Activated CD4-positive, CD25-positive, alpha-beta regulatory T cell treated with anti-CD3 and anti-CD28 coated beads, Interleukin-2, amount 50 U/mL, for 72 hours (primary cell): ENCODE results near the gene UNC93B1.
"Not testable (repeated sequence)": the region's sequence is repeated elsewhere in the genome, so short reads cannot be mapped to it uniquely, and the experiment has no call there.

Experiments
- DNase-seq: peaks from one replicate; pipeline ENCODE4 v3.0.0; 2021

The UNC93B1 gene

DNA sequence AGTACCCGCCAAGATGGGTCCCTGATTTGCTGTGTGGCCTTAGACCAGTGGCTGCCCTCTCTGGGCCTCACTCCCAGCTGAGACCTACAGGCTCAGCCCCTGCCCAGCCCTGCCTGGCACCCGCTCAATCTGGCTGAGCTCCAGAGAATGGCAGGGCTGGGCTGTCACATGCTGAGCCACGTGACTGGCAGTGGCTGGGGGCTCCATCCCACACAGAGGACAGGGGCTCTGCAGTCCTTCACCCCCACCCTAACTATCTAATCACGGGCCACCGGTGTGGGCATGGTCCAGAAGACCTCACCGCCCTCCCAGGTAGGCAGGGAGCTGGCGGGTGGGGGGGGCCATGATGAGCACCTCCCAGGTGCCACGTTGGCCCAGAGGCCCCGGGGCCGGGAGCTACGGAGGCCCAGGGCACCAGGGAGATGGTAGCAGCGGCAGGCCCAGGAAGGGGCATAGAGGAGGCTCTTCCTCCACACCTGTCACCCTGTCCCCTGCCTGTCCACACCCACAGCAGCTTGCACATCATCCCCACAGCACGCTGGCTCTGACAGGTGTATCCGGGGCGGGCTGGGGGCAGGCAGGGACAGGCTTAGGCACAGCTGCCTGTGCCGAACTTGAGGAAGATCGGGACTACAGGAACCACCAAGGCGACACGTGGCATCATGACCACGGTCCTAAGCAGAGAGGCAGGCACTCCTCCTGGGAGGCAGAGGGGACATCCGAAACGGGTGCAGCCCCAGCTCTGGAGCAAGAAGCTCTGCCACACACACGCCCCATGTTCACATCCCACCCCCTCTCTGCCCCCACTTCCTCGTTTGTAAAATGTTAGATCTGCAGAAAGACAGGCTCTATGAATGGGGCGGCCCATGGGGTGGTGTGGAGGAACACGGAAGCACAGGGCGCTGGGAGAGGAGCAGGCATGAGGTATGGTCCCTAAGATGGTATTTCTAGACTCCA, 4.8 kb upstream of the UNC93B1 start:
- no peak for DNase-seq

DNA sequence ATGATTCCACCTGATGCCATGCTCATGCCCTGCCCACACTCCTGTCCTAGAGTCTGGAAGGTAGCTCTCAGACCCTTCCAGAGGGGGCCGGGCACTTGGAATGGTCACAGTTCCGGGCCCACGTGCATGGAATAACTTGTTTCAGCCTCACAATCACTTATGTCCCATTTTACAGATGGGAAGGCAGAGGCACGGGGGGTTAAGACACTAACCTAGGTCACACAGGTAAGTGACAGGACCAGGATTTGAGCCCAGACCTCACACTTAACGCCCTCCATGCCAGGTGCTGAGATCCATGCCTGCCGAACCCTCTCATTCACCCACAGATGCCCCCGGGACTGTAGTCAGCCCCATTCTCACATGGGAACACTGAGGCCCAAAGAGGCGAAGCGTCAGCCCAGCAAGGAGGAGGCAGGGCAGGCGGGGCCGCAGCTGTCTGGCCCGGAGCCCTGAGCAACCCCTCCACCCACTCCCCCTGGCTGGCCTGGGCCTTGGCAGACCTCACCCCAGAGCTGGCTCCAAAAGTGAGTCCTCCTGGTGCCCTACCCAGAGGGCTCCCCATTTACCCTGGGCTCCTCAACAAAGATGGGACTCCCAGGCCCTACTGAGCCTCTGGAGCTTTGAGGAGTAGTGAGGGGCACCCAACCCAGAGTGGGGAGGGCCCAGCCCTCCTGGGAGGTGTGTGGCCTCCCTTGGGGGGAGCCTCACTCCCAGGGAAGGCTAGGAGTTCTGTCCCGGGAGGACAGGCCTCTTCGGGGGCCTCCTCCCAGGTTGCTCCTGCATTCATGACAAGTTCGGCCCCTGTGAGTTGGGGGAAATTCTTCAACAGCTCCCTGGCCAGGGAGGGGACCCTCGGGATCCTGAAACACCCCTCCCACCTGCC, 3.8 kb upstream of the UNC93B1 start:
- no peak for DNase-seq

DNA sequence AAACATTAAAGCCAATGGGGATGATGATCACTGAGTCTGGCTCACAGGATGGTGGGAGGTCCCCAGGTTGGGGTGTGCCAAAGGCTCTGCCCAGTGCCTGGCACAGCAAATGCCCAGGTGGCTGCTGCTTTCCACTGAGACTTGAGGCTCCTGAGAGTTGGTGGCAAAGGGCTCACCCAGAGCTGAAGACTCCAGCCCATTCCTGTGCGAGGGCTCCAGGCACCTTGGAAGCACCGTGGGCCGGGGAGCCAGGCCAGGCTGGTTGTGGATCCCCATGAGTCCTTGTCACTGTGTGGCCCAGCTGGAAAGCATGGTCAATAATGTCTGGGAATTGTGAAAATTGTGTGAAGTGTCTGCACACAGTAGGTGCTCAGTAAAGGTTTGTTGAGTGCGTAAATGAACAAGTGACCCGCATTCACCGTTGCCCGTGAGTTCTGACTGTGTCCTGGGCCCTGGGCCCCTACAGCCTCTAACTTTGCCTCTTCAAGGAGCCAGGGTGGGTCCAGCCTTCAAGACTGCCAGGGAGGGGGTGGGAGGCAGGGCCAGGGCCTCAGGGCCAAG, 2.8 kb upstream of the UNC93B1 start:
- DNase-seq = no peak

DNA sequence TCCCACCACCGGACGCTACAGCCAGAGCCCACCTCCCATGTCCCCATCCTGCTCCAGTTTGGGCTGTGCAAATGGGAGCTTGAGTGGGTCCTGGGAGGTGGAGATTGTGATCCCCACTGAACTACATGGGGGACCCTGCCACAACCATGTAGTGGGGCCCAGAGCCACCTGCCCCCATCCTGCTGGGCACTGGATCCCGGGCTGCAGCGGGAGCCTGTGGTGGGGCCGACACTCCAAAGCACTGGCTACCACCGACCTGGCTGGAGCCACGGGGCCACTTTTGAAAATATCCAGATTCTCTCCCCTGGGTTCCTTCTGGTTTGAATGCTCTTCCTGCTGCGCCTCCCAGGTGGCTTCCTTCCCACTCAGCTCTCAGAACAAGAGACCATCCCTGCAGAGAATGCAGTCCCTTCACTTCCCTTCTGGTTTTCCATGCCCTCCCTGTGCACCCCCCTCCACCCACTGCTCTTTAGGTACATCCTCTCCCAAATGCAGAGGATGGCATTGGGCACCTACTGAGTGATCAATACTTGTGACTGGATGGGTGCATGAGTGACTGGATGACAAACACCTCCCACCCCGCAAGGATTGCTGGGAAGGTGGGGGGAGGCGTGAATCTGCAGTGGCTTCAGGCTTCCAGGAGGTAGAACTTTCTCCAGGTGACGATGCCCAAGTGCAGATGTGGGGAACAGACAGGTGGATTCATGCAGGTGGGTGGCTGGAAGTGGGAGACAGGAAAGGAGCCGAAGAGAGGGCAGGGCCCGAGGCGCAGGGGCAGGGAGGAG, 846 bp upstream of the UNC93B1 start:
- DNase-seq = no peak

DNA sequence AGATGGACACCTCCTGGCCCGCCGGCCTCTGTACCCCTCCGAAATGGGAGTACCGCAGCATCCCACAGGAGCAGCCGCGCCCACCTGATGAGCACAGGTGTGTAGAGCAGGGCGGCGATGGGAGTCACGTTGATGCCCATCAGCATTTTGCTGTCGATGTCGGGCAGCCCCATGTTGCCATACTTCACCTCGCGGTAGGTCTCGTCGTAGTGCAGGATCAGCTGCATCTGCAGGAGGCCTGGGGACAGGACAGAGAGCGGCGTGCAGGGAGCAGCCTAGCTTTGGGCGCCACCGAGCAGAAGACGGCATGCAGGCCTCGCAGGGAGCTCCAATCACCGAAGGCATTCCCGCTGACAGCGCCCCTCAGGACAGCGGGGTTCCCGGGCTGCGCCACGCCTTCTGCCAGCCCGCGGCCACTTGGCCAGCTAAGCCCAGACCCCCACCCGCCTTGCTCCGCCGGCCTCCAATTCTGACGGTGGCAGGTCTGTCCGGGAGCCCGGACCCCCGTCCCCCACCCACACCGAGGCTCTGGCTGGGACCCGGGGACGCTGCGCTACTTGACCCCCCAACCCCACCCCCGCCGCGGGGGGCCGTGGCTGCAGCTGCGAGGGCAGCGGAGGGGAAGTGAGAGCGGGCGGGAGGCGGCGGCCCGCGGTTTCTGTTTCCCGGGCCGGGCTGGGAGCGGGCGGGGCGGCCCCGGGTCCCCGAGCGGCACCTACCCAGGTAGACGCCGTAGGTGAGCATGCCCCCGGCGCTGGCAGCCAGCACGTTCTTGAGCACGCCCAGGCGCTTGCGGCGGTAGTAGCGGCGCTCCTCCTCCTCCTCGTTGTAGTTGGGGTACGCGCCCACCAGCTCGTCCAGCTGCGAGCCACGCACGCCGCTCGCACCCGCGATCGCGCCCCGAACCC, 705 bp downstream of the UNC93B1 start:
- peak; percentile 54 for DNase-seq

DNA sequence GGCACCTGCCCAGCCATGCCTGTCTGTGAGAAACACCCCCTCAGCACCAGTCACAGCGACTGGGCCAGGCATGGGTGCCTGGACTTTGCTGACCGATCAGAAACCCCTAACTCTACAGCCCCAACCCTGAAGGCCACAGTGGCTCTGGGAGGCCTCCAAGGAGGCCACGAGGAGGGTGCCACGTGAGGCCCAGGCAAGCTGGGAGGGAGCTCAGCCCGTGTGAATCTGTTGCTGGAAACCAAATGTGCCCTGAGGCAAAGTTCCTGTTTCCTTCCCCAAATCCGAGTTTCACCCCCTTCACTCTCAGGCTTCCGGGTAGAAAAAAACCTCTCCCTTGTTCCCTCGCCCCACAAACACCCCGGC, 1.3 kb downstream of the UNC93B1 start:
- no peak for DNase-seq

DNA sequence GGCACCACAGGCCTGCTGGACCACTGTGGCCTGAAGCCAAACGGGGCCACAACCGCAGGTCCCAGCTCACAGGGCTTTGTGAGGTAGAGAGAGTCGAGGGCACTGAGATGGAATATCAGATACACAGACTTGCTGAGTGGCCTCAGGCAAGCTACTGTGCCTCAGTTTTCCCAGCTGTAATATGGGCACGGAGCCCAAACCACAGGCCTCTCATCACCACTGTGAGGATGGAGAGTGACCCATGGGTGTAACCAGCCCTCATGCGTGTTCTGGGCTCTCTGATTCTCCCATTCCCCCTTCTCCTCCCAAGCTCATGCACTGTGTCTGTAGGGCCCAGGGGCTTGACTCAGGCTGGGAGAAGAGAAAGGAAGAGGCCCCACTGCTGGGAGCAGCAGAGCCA, 4.2 kb downstream of the UNC93B1 start:
- no peak for DNase-seq

DNA sequence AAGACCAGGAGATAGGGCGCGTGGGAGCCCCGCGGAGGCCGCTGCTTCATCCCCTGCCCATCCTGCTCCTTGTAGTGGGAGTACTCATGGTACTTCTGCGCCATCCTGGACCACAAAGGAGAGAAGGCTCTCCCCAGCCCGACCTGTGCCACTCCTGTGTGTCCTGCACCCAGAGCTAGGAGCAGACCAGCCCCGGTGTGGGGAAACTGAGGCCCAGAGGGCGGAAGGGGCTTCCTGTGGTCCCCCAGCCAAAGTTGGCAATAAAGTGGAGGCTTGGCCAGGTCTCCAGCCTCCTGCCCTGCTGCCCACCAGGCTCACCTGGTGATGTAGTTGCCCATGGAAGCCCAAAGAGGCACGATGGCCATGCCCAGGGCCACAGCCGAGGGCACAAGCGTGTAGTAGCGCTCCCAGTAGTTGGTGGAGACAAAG, 4.7 kb downstream of the UNC93B1 start:
- no peak for DNase-seq

DNA sequence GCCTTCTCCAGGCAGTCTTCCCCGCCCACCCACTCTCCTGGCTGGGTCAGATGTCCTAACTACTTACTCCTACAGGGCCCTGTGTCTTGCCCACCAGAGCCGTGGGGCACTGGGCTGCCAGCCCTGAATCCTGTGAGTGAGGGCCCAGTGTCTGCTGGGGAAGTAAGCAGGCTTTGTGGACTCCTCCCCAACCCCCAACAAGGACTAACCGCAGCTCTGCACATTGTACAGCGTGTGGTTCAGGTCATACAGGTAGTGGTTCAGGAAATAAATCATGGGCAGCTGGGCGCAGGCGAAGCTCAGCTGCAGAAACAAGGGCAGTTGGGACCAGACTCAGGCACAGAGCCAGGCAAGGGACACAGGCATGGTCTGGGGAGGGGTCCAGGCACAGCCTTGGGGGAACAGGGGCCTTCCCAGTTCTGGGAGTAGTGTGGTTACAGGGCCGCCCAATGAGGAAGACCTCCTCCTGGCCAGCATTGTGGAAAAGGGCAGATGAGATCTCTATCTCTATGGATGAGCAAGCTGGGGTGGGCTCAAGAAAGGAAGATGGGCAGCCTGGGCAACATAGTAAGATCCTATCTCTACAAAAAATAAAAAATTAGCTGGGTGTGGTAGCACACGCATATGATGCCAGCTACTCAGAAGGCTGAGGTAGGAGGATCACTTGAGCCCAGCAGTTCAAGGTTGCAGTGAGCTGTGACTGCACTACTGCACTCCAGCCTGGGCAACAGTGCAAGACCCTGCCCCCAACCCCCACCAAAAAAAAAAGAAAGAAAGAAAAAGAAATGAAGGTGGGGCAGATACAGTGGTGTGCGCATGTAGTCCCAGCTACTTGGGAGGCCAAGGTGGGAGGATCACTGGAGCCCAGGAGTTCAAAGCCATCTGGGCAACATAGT, 5.5 kb downstream of the UNC93B1 start:
- no peak for DNase-seq

DNA sequence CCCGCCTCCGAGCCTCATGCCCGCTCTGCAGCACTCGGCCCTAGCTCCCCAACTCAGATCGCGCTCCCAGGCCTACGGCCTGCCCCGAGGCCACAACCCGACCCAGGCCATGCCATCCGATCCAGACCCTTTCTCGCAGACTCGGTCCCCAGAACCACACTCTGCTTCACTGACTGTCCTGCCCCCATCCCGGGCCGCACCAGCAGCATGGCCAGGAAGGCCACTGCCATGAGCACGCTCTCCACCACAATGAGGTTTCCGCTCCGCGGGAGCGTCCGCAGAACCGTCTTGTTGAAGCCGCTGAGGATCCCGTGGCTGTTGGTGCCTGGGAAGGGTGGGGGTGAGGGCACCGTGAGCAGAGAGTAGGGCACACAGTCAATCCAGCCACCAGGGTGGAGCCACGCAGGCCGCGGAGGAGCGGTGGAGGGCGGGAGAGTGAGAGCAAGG, 6.4 kb downstream of the UNC93B1 start:
- DNase-seq = no peak

DNA sequence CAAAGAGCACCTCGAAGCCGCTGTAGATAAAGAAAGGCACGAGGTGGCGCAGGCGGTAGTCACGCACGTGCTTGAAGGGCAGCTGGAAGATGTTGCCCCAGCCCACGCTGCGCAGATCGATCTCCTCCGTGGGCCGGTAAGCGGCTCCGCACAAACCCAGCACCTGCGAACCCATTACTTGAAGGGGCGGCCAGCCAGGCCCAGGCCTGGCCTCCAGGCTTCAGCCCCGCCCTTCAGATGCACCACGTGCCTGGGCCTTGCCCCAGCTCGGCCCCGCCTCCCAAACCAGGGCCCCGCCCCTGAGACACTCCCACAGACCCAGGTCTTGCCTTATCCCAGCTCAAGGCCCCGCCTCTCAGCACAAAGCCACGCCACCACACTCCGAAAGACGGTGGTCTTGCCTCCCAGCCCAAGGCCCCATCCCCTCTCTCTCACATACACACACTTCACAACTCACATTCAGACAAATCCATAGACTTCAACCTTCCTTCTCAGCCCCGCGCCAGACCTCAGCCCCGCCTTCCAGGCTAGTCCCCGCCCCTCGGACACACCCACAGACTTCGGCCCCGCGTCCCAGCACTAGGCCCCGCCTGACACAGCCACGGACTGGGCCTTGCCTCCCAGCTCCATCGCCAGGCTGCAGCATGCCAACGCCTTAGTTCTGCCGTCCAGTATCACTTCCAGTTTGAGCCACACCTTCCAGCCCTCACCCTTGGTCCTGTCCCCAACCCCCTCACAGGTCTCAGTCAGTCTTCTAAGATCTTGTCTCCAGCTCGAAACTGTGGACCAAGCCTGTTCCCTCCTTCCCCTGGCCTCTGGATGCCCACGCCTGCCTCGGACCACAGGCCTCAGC, 7.0 kb downstream of the UNC93B1 start:
- peak; percentile 59 for DNase-seq

DNA sequence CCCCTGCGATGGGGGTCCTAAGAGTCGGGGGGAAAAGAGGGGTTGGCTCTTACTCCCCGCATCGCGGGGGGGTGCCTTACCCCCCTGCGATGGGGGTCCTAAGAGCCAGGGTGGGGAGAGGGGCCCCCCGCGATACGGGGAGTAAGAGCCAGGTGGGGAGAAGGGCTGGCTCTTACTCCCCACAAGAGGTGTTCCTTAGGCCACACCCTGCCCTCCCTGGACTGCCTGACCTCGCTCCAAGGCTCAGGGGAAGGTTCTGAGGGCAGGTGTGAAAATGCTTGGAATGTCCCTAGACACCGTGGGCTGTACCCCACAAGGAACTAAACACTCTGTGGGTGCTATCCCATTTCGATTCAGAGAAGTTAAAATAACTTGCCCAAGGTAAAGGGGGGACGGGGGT, 7.8 kb downstream of the UNC93B1 start:
- no peak for DNase-seq

DNA sequence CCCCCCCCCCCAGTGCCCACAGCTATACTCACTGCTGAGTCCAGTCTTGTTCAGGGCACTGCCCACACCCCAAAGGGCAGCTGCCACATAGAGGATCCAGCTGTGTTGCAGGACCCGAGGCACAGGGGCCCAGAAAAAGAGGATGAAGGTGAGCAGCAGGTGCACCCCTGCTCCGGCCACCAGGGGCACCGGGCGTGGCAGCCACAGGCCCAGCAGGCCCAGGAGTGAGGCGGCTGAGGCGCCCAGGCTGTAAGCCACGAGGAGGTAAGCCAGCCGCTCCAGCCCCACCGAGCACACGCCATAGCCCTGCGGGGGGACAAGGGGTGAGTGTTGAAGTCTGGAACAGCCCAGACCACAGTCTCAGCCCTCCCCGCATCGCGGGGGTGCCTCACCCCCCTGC, 8.3 kb downstream of the UNC93B1 start:
- not testable (repeated sequence) for DNase-seq

DNA sequence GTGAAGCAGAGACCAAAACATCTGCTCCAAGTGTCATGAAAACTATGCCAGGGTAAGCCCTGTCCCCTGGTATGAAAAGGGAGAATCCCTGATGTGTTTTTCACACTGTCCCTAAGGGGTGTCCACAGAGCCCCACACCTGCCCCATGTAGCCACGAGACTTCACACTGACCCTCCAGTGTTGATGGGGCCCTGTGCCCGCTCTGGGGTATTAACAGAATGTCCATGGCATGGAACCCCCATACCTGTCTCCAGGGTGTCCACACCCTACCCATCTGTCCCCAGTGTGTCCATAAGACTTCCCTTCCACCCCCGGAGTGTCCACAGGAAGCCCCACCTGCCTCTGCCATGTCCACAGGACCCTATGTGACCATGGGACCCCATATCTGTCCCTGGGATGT, 8.8 kb downstream of the UNC93B1 start:
- DNase-seq = not testable (repeated sequence)

DNA sequence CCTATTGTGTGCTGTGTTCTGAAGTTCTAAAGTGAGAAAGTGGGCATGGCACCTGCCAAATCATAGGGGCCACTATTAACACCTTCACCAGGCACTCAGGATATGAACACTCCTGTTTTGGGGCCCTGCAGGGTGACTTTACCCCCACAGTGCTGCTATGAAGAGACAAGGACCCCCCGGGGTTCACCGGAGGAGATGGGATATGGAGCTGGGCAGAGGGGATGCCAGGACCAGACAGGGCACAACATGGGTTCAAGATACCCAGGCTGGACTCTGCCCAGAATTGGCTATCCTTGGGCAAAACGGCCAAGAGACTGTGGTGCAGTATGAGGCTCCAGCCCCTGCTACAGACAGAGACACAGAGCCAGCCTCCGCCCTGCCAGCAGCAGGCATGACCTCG, 9.5 kb downstream of the UNC93B1 start:
- DNase-seq = not testable (repeated sequence)

DNA sequence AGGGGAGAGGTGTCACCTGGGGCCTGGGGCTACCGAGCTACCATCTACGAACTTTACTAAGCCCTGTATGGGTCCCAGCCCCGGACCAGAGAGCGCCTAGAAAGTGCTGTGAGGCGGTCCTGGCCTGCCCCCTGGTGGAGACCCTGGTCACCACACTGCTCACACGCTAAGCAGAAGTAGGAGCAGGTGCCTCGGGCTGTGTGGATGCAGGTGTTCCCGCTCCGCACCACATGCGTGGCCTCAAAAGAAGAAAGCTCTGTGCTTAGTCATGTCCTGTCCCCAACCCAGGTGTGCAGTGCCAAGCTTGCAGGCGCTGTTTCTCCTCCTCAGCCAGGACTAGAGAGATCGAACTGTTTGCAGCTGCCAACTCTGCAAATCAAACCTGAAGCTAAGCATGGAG, 10.1 kb downstream of the UNC93B1 start:
- peak; percentile 51 for DNase-seq

DNA sequence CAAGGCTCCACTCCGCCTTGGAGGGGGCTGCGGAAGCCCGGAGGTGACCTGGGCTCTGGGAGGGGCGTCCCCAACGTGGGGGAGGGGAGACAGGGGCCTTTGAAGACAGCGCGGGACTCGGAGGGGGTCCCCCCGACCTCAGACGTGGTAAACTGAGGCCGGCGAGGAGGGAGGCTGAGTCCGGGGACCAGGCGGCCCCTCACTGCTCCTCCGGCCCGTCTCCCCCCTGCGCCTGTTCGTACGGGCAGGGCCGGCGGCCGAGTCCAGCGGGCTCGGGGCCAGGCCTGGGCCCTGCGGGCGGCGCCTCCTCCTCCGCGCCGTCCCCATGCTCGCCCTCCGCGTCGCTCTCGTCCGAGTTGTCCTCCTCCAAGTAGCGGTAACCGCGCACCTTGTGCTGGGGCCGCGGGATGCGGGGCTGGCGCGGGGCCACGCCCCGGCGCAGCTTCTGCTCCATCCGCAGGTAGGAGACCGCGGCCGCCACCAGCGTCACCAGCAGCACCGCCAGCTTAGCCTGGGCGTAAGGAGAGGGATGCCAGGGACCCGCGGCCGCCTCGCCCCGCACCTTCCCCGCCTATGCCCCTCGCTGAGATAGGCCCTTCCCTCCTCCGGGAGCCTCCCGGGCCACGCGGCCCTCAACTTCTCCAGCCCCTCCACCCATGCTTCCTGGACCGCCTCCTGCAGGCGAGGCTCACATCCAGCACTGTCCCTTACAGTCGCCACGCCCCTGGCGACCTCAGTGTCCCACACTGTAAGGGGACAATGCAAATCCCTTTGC, 12.4 kb downstream of the UNC93B1 start:
- not testable (repeated sequence) for DNase-seq

DNA sequence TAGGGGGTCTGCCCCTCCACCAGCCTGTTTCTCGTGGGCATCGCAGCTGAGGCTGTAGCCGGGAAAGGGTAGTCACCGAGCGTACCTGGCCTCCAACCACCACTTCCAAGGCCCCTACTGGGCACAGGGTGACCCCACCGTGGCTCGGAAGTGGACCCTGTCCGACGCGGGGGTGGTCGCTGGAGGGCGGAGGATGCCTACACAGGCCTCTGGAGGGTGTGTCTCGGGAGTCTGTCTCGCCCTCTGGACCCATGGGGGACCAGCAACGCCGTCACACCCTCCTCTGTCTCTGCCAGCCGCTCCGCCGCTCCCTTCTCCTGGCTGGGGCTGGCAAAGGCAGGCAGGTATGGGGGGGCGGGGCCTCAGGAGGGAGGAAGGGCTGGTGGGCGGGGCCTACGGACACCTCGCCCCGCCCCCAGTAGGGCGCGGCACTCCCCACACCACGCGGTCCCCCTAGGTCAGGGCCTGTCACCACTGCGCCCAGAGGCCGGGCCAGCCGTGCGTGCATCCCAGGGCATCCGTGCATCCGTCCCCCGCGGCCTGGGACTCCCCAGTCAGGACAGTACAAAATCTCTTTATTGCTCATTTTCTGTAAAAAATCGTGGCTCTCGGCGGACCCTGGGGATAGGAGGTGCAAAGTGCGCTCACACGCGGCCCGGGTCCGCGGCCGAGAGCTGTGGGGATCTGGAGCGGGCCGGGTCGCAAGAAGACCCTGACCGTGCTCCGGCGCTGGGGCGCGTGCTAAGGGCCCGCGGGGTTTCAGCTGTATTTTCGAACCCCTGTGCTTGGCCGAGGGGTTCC, 13.2 kb downstream of the UNC93B1 start:
- DNase-seq = not testable (repeated sequence)
